GM13976 (cell line): Measurements from ENCODE around the gene NRXN2.
"Not testable (repeated sequence)": the region's sequence is repeated elsewhere in the genome, so short reads cannot be mapped to it uniquely, and the experiment has no call there.

Source experiments
- DNase-seq: peaks from one replicate; pipeline ENCODE4 v3.0.0; 2012; ENCODE audit warnings: low spot score
- CTCF ChIP-seq: IDR thresholded peaks from 2 replicates; pipeline ENCODE4 v1.5.1; 2012; ENCODE audit warnings: borderline replicate concordance, mild to moderate bottlenecking; ENCODE audit not compliant: insufficient read depth; ENCODE audit errors: extremely low read depth, missing control alignments, control extremely low read depth
- in situ Hi-C: fragments of 300-500 bp; cut with MboI; formaldehyde crosslinking; loops from one replicate; pipeline ENCODE4 v1.12.0; 2022; ENCODE audit warnings: low sequenced_read_pairs, mixed read lengths, inconsistent platforms; ENCODE audit not compliant: unreplicated experiment

The NRXN2 gene

GRCh38 chr11:64711956-64712362, 11.0 kb downstream of the NRXN2 start:
- TF ChIP-seq CTCF: no peak
- in situ Hi-C loops: no loop called here
- no peak for DNase-seq

- no peak for TF ChIP-seq CTCF
- DNase-seq: no peak
- in situ Hi-C loops: no loop called here
Observed at GRCh38 chr11:64711138-64711955, 11.7 kb downstream of the NRXN2 start.

DNA sequence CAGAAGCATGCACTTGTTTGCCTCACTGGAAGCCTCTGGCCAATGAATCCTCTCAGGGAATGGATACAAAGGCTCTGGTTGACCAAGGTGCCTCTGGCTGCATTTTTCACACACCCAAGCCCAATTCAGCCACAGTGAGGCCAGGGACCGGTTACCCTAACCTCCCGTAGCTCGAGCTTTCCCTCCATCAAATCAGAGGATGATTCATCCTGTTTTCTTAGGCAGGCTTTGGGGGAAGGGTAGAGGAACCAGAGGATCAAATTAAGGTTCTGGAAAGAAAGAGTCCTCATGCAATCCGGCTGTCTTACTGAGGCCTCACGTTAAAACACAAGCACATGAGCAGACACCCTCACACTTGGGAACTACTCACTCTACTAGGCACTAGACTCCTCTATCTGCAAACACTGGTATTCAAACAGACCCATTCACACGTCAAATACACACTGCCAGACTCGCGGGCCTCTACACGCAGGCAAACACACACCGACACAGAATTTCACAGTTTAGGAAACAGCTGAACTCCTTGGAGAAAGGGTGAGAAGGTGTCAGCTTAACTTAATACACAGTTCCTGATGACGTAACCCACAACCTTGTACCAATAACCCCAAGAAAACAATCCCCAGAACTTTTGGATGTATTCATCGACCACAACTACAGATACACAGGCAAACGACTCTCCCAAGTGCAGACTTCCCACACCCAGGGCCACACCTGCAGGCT, 12.4 kb downstream of the NRXN2 start:
- no peak for DNase-seq
- in situ Hi-C loops: no loop called here
- TF ChIP-seq CTCF: no peak

GRCh38 chr11:64705501-64705900, 17.5 kb downstream of the NRXN2 start:
- DNase-seq: no peak
- no peak for TF ChIP-seq CTCF
- in situ Hi-C loops: no loop called here

DNA sequence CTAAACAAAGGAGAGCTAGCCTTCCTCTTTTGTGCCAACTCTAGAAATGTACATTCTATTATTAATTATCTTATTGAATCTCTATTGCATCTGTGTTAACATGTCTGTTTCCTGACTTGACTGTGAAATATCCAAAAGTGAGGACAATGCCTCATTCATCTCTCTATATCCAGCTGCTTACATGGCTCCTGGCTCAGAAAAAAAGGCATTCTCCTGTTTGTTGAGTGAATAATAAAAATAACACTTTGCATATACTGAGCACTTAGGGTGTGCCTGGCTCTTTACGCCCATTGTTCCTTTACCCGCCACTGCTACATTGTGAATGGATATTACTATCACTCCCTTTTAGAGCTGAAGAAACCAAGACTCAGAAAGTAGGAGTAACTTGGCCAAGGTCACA, 19.9 kb downstream of the NRXN2 start:
- DNase-seq: no peak
- in situ Hi-C loops: no loop called here
- no peak for TF ChIP-seq CTCF

DNA sequence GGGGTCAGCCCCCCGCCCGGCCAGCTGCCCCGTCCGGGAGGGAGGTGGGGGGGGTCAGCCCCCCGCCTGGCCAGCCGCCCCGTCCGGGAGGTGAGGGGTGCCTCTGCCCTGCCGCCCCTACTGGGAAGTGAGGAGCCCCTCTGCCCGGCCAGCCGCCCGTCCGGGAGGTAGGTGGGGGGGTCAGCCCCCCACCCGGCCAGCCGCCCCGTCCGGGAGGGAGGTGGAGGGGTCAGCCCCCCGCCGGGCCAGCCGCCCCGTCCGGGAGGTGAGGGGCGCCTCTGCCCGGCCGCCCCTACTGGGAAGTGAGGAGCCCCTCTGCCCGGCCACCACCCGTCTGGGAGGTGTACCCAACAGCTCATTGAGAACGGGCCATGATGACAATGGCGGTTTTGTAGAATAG, 21.0 kb downstream of the NRXN2 start:
- in situ Hi-C loops, DNase-seq: not testable (repeated sequence)

- TF ChIP-seq CTCF: no peak
- no peak for DNase-seq
- in situ Hi-C loops: no loop called here
Observed at GRCh38 chr11:64698427-64698826, 24.6 kb downstream of the NRXN2 start.
